ENCODE data around the gene PCDHA10. TPM values are rescaled to one million over a fixed set of nuclear protein-coding genes. Genes with fewer than 3 reads are reported as not detected.

PCDHA10 gene
- total and polyA plus RNA-seq, 2 of the 4 experiments (the other 2 are of a cell fraction) = under 0.01 to 0.02 TPM

DNA sequence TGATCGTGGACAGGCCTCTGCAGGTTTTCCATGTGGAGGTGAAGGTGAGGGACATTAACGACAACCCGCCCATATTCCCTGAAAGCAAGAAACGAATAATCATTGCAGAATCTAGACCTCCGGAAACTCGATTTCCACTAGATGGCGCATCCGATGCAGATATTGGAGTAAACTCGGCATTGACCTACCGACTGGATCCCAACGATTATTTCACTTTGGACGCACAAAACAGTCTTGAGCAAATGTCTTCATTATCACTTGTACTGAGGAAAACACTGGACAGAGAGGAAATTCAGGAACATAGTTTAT lies 26.8 kb downstream of the PCDHA10 start:
- no peaks in the 10 kb centered on the region for H4K20me1 ChIP-seq (ENCODE audit: insufficient read depth, low read length)
- H2BK15ac ChIP-seq (ENCODE audit: low read depth, low read length) = no peak overlapping the region
- DNase-seq = no peak
- H2BK20ac ChIP-seq (ENCODE audit: low read depth, low read length) = no peak overlapping the region
- no peaks in the 10 kb centered on the region for H3K9me1 ChIP-seq (ENCODE audit: insufficient read depth, low read length)
- peaks cover 23% of the 10 kb centered on the region for H3K9me3 ChIP-seq (ENCODE audit: control insufficient read depth, insufficient read depth, low read length)
- no peak overlapping the region for H3K23ac ChIP-seq (ENCODE audit: low read depth, low read length)
- no peak overlapping the region for H2BK5ac ChIP-seq (ENCODE audit: low read depth, low read length, poor library complexity, severe bottlenecking)
- H2AK5ac ChIP-seq (ENCODE audit: low read depth, low read length) = no peak overlapping the region
- H3K56ac ChIP-seq (ENCODE audit: extremely low read depth, insufficient read depth, low read length) = no peak overlapping the region
- no peaks in the 10 kb centered on the region for H3K4me1 ChIP-seq (ENCODE audit: control insufficient read depth, insufficient read depth, low read length)
- H3K79me1 ChIP-seq (ENCODE audit: low read depth in 1 of 2, low read length in 2 of 2) = no peaks in the 10 kb centered on the region
- ChIA-PET CTCF (no interaction called here), POLR2A (ENCODE audit: unreplicated experiment) (no interaction called here)
- no peak for ATAC-seq (ENCODE audit: low read depth)
- WGBS, 2 experiments (ENCODE audit: extremely low coverage in 2 of 2, insufficient read length in 1 of 2) = 11% methylated on average over 5 of the region's 12 CpGs; no CpG with 5 or more reads in 1 of the 2 experiments
- H2AFZ ChIP-seq (replicated peaks; ENCODE audit: low read length, poor library complexity) = no peak overlapping the region
- in situ Hi-C loops (cut with MboI; ENCODE audit: low sequenced_read_pairs) = no loop called here
- no peak overlapping the region for H3K14ac ChIP-seq (replicated peaks; ENCODE audit: low read depth, low read length)
- TF ChIP-seq CHD1 (IDR thresholded peaks at IDR 0.05; ENCODE audit: low read depth, low read length) (no peak), NFE2L2 (IDR thresholded peaks at IDR 0.05; ENCODE audit: low read depth, low read length) (no peak), RFX5 (IDR thresholded peaks at IDR 0.05; ENCODE audit: low read depth, low read length) (no peak), MAFK (IDR thresholded peaks at IDR 0.05; ENCODE audit: low read depth, low read length) (no peak), FOS (IDR thresholded peaks at IDR 0.05; ENCODE audit: low read depth, low read length) (no peak), MAZ (IDR thresholded peaks at IDR 0.05; ENCODE audit: borderline replicate concordance, low read depth, low read length) (no peak), CEBPB (IDR thresholded peaks at IDR 0.05; ENCODE audit: low read depth, low read length) (no peak), MXI1 (IDR thresholded peaks at IDR 0.05; ENCODE audit: borderline replicate concordance, low read depth, low read length) (no peak)
- TF ChIP-seq, protein P1, sequence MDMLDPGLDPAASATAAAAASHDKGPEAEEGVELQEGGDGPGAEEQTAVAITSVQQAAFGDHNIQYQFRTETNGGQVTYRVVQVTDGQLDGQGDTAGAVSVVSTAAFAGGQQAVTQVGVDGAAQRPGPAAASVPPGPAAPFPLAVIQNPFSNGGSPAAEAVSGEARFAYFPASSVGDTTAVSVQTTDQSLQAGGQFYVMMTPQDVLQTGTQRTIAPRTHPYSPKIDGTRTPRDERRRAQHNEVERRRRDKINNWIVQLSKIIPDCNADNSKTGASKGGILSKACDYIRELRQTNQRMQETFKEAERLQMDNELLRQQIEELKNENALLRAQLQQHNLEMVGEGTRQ (IDR thresholded peaks at IDR 0.05; ENCODE audit: low read depth, low read length) = no peak
- H3K4me2 ChIP-seq (ENCODE audit: low read depth, low read length) = no peak overlapping the region
- no TSS peak for BruUV-seq (replicated peaks)
- no peak overlapping the region for H2AK9ac ChIP-seq (replicated peaks; ENCODE audit: low read depth, low read length, poor library complexity)
- H3K27me3 ChIP-seq (ENCODE audit: control insufficient read depth, insufficient read depth, low read length) = no peaks in the 10 kb centered on the region
- no peak overlapping the region for H2BK120ac ChIP-seq (ENCODE audit: low read depth, low read length)
- H3K36me3 ChIP-seq (ENCODE audit: control insufficient read depth, insufficient read depth, low read length) = no peaks in the 10 kb centered on the region
- H3K27ac ChIP-seq (ENCODE audit: insufficient read depth, low read length) = no peak overlapping the region
- no peak overlapping the region for H3K4ac ChIP-seq (ENCODE audit: low read depth, low read length)
- H4K91ac ChIP-seq (ENCODE audit: insufficient read depth, low read depth, low read length) = no peak overlapping the region
- H4K5ac ChIP-seq (ENCODE audit: low read depth, low read length) = no peak overlapping the region
- H4K8ac ChIP-seq (ENCODE audit: low read depth in 2 of 2, low read length in 2 of 2) = no peak overlapping the region
- dilution Hi-C loops (cut with HindIII; ENCODE audit: low sequenced_read_pairs, unreplicated experiment) = no loop called here
- no peak overlapping the region for H3K18ac ChIP-seq (ENCODE audit: low read depth, low read length)
- H3K9ac ChIP-seq (ENCODE audit: low read depth, low read length) = no peak overlapping the region
- intact Hi-C loops (cut with micrococcal nuclease) = no loop called here
- H3K4me3 ChIP-seq (ENCODE audit: insufficient read depth, low read depth, low read length) = no peak overlapping the region
